ENCODE data around the gene OR10G2. TPM values are rescaled to one million over a fixed set of nuclear protein-coding genes. Genes with fewer than 3 reads are reported as not detected.
"Not testable (repeated sequence)": the region's sequence is repeated elsewhere in the genome, so short reads cannot be mapped to it uniquely, and the experiment has no call there.

Gene OR10G2
- total RNA-seq, 1 experiment from 2014 or later: not detected

DNA sequence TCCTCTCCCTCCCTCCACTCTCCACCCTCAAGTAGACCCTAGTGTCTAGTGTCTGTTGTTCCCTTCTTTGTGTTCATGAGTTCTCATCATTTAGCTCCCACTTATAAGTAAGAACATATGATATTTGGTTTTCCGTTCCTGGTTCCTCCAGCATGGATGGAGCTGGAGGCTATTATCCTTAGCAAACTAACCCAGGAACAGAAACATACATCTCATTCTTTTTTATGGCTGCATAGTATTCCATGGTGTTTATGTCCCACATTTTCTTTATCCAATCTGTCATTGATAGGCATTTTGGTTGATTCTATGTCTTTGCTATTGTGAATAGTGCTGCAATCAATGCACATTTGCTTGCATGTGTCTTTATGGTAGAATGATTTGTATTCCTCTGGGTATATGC is 4.2 kb downstream of the OR10G2 start:
- not testable (repeated sequence) for H3K4me1 ChIP-seq; H3K4me3 ChIP-seq; H3K27ac ChIP-seq; H3K9me3 ChIP-seq (replicated peaks); H3K27me3 ChIP-seq; DNase-seq; H3K36me3 ChIP-seq

GRCh38 chr14:21626491-21627230 is 8.1 kb downstream of the OR10G2 start:
- Histone ChIP-seq H3K27me3 (no peaks in the 10 kb centered on the region), H3K4me3 (no peak overlapping the region), H3K36me3 (no peaks in the 10 kb centered on the region), H3K9me3 (replicated peaks) (no peaks in the 10 kb centered on the region), H3K27ac (no peak overlapping the region), H3K4me1 (no peaks in the 10 kb centered on the region)
- no peak for DNase-seq

GRCh38 chr14:21617614-21618013 is 17.1 kb downstream of the OR10G2 start:
- Histone ChIP-seq H3K9me3 (replicated peaks) (no peaks in the 10 kb centered on the region), H3K27ac (no peak overlapping the region), H3K4me1 (no peaks in the 10 kb centered on the region), H3K36me3 (no peaks in the 10 kb centered on the region), H3K4me3 (no peak overlapping the region), H3K27me3 (0 out of 2 replicates have a peak, but pooled peaks cover 5% of the 10 kb centered on the region)
- DNase-seq: no peak

GRCh38 chr14:21614240-21614639 is 20.5 kb downstream of the OR10G2 start:
- Histone ChIP-seq H3K9me3 (replicated peaks) (no peaks in the 10 kb centered on the region), H3K4me1 (no peaks in the 10 kb centered on the region), H3K27ac (no peak overlapping the region), H3K27me3 (0 out of 2 replicates have a peak, but pooled peaks cover 6% of the 10 kb centered on the region), H3K4me3 (no peak overlapping the region), H3K36me3 (no peaks in the 10 kb centered on the region)
- DNase-seq: no peak

DNA sequence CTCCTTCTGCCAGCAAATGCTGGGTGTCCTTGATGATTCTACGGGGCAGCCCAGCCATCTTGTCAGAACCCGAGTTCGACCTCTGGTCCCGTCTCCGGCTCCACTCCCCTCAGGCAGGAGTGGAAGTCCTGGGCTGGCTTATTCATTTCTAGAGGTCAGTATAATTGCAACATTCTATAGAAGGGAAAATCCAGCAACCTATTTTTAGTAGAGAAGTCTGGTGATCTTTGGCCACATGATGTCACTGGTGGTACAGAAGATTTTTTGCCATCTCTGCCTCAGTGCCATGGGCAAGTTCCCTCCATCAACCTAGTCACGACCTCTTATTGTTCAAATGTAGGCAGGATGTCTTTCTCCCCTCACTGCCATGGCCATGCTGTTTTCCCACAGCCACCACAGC is 22.4 kb downstream of the OR10G2 start:
- no peak overlapping the region for H3K27ac ChIP-seq

GRCh38 chr14:21602181-21602580 is 32.6 kb downstream of the OR10G2 start:
- H3K36me3 ChIP-seq; DNase-seq; H3K27ac ChIP-seq; H3K4me3 ChIP-seq; H3K9me3 ChIP-seq (replicated peaks); H3K4me1 ChIP-seq; H3K27me3 ChIP-seq: not testable (repeated sequence)

More for the DNA sequence above, 22.4 kb downstream of the OR10G2 start:
- H3K9me3 ChIP-seq (replicated peaks): no peaks in the 10 kb centered on the region
- no peaks in the 10 kb centered on the region for H3K36me3 ChIP-seq
- no peaks in the 10 kb centered on the region for H3K4me1 ChIP-seq
- 0 out of 2 replicates have a peak, but pooled peaks cover 6% of the 10 kb centered on the region for H3K27me3 ChIP-seq
- no peak for DNase-seq
- no peak overlapping the region for H3K4me3 ChIP-seq

- Histone ChIP-seq H3K4me3 (no peak overlapping the region), H3K27me3 (no peaks in the 10 kb centered on the region), H3K36me3 (no peaks in the 10 kb centered on the region), H3K9me3 (replicated peaks) (no peaks in the 10 kb centered on the region), H3K27ac (no peak overlapping the region), H3K4me1 (no peaks in the 10 kb centered on the region)
- DNase-seq: no peak
Observed at GRCh38 chr14:21589317-21589716, 45.4 kb downstream of the OR10G2 start.

Other genes starting within 250 kb of the OR10G2 start
- 61.7 and 63.7 TPM in 2 replicates for gene CHD8, start 178.8 kb downstream of the OR10G2 start, total RNA-seq (2014; rRNA removed; shearing (Covaris generic))
- gene RAB2B, start 158.0 kb downstream of the OR10G2 start, total RNA-seq (2014; rRNA removed; shearing (Covaris generic)): 25.0 and 26.3 TPM in 2 replicates
- gene TOX4, start 157.7 kb downstream of the OR10G2 start, total RNA-seq (2014; rRNA removed; shearing (Covaris generic)): 26.4 and 27.7 TPM in 2 replicates
- 55.1 and 56.5 TPM in 2 replicates for gene METTL3, start 123.6 kb downstream of the OR10G2 start, total RNA-seq (2014; rRNA removed; shearing (Covaris generic))
- 16.4 and 19.7 TPM in 2 replicates for gene SALL2, start 108.6 kb downstream of the OR10G2 start, total RNA-seq (2014; rRNA removed; shearing (Covaris generic))
- gene OR10G3, start 54.9 kb downstream of the OR10G2 start, total RNA-seq (2014; rRNA removed; shearing (Covaris generic)): not detected in 2 replicates
- gene OR4E2, start 18.9 kb upstream of the OR10G2 start, total RNA-seq (2014; rRNA removed; shearing (Covaris generic)): not detected in 2 replicates
- gene OR4E1, start 38.9 kb upstream of the OR10G2 start, total RNA-seq (2014; rRNA removed; shearing (Covaris generic)): not detected in 2 replicates